ENCODE data around the gene NEDD9. TPM values are rescaled to one million over a fixed set of nuclear protein-coding genes. Genes with fewer than 3 reads are reported as not detected.

NEDD9 gene
- total and polyA plus RNA-seq, 4 donors, result 7.5 to 16.8 (median 11.7) TPM

GRCh38 chr6:11193434-11193833, 39.0 kb downstream of the NEDD9 start:
- Histone ChIP-seq H3K4me1 (ENCODE audit: control insufficient read depth in 4 of 4, insufficient read depth in 4 of 4, low read length in 3 of 4) (no peaks in the 10 kb centered on the region), H3K36me3 (ENCODE audit: control insufficient read depth in 4 of 4, insufficient read depth in 3 of 4, low read depth in 1 of 4, low read length in 3 of 4) (peaks cover 2 to 25% (median 12%) of the 10 kb centered on the region in 4 donors), H3K9me3 (ENCODE audit: control insufficient read depth in 4 of 4, low read length in 3 of 4) (no peaks in the 10 kb centered on the region), H3K27me3 (ENCODE audit: control insufficient read depth in 4 of 4, insufficient read depth in 4 of 4, low read length in 3 of 4) (no peaks in the 10 kb centered on the region), H3K27ac (ENCODE audit: low read depth in 1 of 2, low read length in 2 of 2) (no peak overlapping the region), H3K4me3 (ENCODE audit: low read depth in 1 of 3, low read length in 3 of 3) (no peak overlapping the region), H3K9ac (ENCODE audit: low read depth in 1 of 2, low read length in 2 of 2) (no peak overlapping the region)
- 99% methylated on average over 6 of the region's 6 CpGs for whole genome bisulfite sequencing
- TF ChIP-seq YY1 (IDR thresholded peaks at IDR 0.05) (no peak), TAF1 (conservative IDR thresholded peaks at IDR 0.05) (no peak), ZBTB33 (IDR thresholded peaks at IDR 0.05) (no peak), EGR1 (IDR thresholded peaks at IDR 0.05; ENCODE audit: low read depth in 2 of 2) (no peak), HNF4A (conservative IDR thresholded peaks at IDR 0.05) (no peak)
- TF ChIP-seq, protein P1, sequence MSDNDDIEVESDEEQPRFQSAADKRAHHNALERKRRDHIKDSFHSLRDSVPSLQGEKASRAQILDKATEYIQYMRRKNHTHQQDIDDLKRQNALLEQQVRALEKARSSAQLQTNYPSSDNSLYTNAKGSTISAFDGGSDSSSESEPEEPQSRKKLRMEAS (IDR thresholded peaks at IDR 0.05), result no peak
- TF ChIP-seq, protein P2, sequence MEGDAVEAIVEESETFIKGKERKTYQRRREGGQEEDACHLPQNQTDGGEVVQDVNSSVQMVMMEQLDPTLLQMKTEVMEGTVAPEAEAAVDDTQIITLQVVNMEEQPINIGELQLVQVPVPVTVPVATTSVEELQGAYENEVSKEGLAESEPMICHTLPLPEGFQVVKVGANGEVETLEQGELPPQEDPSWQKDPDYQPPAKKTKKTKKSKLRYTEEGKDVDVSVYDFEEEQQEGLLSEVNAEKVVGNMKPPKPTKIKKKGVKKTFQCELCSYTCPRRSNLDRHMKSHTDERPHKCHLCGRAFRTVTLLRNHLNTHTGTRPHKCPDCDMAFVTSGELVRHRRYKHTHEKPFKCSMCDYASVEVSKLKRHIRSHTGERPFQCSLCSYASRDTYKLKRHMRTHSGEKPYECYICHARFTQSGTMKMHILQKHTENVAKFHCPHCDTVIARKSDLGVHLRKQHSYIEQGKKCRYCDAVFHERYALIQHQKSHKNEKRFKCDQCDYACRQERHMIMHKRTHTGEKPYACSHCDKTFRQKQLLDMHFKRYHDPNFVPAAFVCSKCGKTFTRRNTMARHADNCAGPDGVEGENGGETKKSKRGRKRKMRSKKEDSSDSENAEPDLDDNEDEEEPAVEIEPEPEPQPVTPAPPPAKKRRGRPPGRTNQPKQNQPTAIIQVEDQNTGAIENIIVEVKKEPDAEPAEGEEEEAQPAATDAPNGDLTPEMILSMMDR (IDR thresholded peaks at IDR 0.05; ENCODE audit: low read depth, low read length, missing input control), result no peak
- DNase-seq (ENCODE audit: low spot score), result no peak

DNA sequence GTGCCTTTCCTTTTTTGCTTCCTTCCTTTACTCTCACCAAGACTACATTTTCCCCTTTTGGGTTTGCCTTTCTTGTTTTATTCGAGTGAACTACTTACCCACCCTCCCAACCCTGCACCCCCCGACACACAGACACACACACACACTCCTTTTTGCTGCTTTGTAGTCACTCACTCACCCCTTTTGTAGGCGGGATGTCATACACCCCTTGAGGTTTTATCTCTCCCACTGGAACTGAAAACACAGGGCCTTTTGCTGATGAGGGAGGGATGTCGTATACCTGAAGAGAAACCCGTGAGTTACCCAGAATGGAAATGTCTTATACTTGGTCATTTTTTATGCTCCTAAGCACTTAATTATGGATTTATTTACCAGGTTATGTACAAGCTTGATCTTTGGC, 40.3 kb downstream of the NEDD9 start:
- H3K36me3 ChIP-seq (ENCODE audit: control insufficient read depth in 4 of 4, insufficient read depth in 3 of 4, low read depth in 1 of 4, low read length in 3 of 4), result peaks cover 2 to 25% (median 12%) of the 10 kb centered on the region in 4 donors
- no peak overlapping the region for H3K9ac ChIP-seq (ENCODE audit: low read depth in 1 of 2, low read length in 2 of 2)
- no peaks in the 10 kb centered on the region for H3K27me3 ChIP-seq (ENCODE audit: control insufficient read depth in 4 of 4, insufficient read depth in 4 of 4, low read length in 3 of 4)
- no peaks in the 10 kb centered on the region for H3K9me3 ChIP-seq (ENCODE audit: control insufficient read depth in 4 of 4, low read length in 3 of 4)
- H3K4me1 ChIP-seq (ENCODE audit: control insufficient read depth in 4 of 4, insufficient read depth in 4 of 4, low read length in 3 of 4), result peaks cover 0 to 8% (median 2%) of the 10 kb centered on the region in 4 donors
- no peak overlapping the region for H3K27ac ChIP-seq (ENCODE audit: low read depth in 1 of 2, low read length in 2 of 2)
- no peak for DNase-seq (ENCODE audit: low spot score)
- H3K4me3 ChIP-seq (ENCODE audit: low read depth in 1 of 3, low read length in 3 of 3), result no peak overlapping the region
- TF ChIP-seq FOXA1 (IDR thresholded peaks at IDR 0.05) (no peak), FOXA2 (IDR thresholded peaks at IDR 0.05) (no peak)
- 84% methylated on average over 5 of the region's 5 CpGs for WGBS

DNA sequence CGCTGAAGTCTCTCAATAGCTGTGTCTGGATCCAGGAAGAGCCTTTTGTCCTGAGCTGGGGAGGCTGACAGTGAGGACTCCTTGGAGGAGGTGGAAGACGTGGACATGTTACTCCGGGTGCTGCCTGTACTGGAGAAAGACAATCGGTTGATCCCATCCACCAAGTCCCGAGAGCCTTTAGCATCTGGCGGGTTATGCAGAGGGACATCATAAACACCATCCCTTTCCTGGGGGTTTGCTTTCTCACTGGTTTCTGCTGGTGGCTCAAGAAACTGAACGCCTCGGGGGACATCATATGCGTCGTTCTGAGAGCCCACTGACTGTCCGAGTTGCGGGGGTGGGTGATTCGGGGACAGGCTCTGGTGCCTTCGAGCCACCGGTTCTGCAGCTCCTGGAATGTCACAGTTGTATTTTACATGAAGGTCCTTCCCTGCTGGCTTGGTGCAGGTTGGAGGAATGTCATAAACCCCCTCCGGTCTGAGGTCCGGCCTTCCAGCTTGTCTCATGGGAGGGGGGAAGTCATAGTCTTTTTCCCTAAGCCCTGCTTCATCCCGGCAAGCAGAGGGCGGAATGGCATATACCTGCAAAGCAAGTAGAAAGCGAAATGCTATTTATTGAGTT, 41.7 kb downstream of the NEDD9 start:
- H3K9me3 ChIP-seq (ENCODE audit: control insufficient read depth in 4 of 4, low read length in 3 of 4), result no peaks in the 10 kb centered on the region
- DNase-seq (ENCODE audit: low spot score), result no peak
- no peak overlapping the region for H3K9ac ChIP-seq (ENCODE audit: low read depth in 1 of 2, low read length in 2 of 2)
- WGBS, result 97% methylated on average over 20 of the region's 20 CpGs
- H3K36me3 ChIP-seq (ENCODE audit: control insufficient read depth in 4 of 4, insufficient read depth in 3 of 4, low read depth in 1 of 4, low read length in 3 of 4), result peaks cover 5 to 25% (median 12%) of the 10 kb centered on the region in 4 donors
- H3K4me1 ChIP-seq (ENCODE audit: control insufficient read depth in 4 of 4, insufficient read depth in 4 of 4, low read length in 3 of 4), result peaks cover 0 to 8% (median 2%) of the 10 kb centered on the region in 4 donors
- no peak overlapping the region for H3K27ac ChIP-seq (ENCODE audit: low read depth in 1 of 2, low read length in 2 of 2)
- TF ChIP-seq, protein P1 (IDR thresholded peaks at IDR 0.05), result no peak
- no peak for TF ChIP-seq FOXA2 (IDR thresholded peaks at IDR 0.05)
- TF ChIP-seq RAD21 (IDR thresholded peaks at IDR 0.05), result no peak
- no peak for TF ChIP-seq YY1 (IDR thresholded peaks at IDR 0.05)
- TF ChIP-seq HNF4A (conservative IDR thresholded peaks at IDR 0.05), result no peak
- TF ChIP-seq, protein P3, sequence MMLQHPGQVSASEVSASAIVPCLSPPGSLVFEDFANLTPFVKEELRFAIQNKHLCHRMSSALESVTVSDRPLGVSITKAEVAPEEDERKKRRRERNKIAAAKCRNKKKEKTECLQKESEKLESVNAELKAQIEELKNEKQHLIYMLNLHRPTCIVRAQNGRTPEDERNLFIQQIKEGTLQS (IDR thresholded peaks at IDR 0.05), result no peak
- no peak for TF ChIP-seq REST (IDR thresholded peaks at IDR 0.05)
- TF ChIP-seq NR2F2 (IDR thresholded peaks at IDR 0.05), result no peak
- TF ChIP-seq TAF1 (conservative IDR thresholded peaks at IDR 0.05), result no peak
- TF ChIP-seq JUND (IDR thresholded peaks at IDR 0.05), result no peak
- TF ChIP-seq RXRA (IDR thresholded peaks at IDR 0.05), result no peak
- no peak for TF ChIP-seq HNF4G (IDR thresholded peaks at IDR 0.05)
- TF ChIP-seq FOXA1 (IDR thresholded peaks at IDR 0.05), result no peak
- H3K4me3 ChIP-seq (ENCODE audit: low read depth in 1 of 3, low read length in 3 of 3), result no peak overlapping the region
- H3K27me3 ChIP-seq (ENCODE audit: control insufficient read depth in 4 of 4, insufficient read depth in 4 of 4, low read length in 3 of 4), result no peaks in the 10 kb centered on the region

Data from liver (tissue), 9 donors.